ENCODE measurements around the gene PARD3.

The PARD3 gene

DNA sequence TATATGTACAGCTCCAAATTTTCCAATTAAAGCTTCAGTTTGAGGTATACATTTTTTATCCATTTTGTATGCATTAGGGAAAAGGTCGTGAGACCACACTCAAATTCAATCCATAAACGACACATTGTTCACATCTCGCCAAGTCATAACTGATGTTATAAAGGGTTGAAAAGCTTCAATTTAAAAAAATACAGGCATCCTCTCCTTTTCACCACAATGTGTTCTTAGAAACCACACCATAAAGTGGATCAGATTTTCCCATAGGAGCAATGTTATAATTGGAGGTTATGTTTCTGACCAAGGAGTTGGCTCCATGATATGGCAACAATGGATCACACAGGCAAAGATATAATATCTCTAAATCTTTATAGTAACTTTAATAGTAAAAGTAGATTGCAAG, 663.6 kb downstream of the PARD3 start:
- H3K79me2 ChIP-seq (ENCODE audit: control insufficient read depth, low read length), result no peaks in the 10 kb centered on the region
- H3K9me3 ChIP-seq (ENCODE audit: control insufficient read depth, insufficient read depth, low read length), result no peaks in the 10 kb centered on the region
- no peaks in the 10 kb centered on the region for H3K36me3 ChIP-seq (ENCODE audit: control insufficient read depth, low read length)
- H3K27ac ChIP-seq (ENCODE audit: low read depth, low read length), result no peak overlapping the region
- H3K27me3 ChIP-seq (ENCODE audit: control insufficient read depth, low read length), result no peaks in the 10 kb centered on the region
- H3K4me3 ChIP-seq (ENCODE audit: low read length), result no peak overlapping the region
- no peaks in the 10 kb centered on the region for H3K4me1 ChIP-seq (ENCODE audit: control insufficient read depth, low read length)
- H3K4me2 ChIP-seq (ENCODE audit: low read length), result no peak overlapping the region
- TF ChIP-seq, protein P1, sequence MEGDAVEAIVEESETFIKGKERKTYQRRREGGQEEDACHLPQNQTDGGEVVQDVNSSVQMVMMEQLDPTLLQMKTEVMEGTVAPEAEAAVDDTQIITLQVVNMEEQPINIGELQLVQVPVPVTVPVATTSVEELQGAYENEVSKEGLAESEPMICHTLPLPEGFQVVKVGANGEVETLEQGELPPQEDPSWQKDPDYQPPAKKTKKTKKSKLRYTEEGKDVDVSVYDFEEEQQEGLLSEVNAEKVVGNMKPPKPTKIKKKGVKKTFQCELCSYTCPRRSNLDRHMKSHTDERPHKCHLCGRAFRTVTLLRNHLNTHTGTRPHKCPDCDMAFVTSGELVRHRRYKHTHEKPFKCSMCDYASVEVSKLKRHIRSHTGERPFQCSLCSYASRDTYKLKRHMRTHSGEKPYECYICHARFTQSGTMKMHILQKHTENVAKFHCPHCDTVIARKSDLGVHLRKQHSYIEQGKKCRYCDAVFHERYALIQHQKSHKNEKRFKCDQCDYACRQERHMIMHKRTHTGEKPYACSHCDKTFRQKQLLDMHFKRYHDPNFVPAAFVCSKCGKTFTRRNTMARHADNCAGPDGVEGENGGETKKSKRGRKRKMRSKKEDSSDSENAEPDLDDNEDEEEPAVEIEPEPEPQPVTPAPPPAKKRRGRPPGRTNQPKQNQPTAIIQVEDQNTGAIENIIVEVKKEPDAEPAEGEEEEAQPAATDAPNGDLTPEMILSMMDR (IDR thresholded peaks at IDR 0.05; ENCODE audit: low read depth, low read length, poor library complexity, severe bottlenecking), result no peak
- no peak for TF ChIP-seq EZH2phosphoT487 (IDR thresholded peaks at IDR 0.05; ENCODE audit: borderline replicate concordance, low read length)
- no peaks in the 10 kb centered on the region for H3K9me2 ChIP-seq (replicated peaks; ENCODE audit: control insufficient read depth, low read length)
- no peaks in the 10 kb centered on the region for H4K20me1 ChIP-seq (ENCODE audit: control insufficient read depth, insufficient read depth, low read depth, low read length)
- H3F3A ChIP-seq (ENCODE audit: control insufficient read depth, insufficient read depth), result no peaks in the 10 kb centered on the region

DNA sequence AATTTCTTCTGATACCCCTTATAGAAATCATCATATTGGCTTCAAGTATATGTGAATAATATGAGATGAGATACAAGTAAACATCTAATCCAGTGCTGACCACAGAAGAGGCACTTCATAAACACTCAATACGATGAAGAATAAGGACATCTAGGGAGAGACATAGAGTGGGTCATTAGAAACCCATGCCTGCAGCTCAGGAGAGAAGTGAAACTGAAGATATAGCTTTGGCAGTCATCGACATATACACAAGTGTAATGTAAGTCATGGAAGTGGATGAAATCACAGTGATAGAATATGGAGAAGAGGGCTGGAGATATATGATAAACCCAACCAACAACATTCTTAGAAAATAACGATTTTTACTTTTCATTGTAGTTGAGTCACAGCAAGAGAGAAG, 665.0 kb downstream of the PARD3 start:
- Histone ChIP-seq H4K20me1 (ENCODE audit: control insufficient read depth, insufficient read depth, low read depth, low read length) (no peaks in the 10 kb centered on the region), H3K9me3 (ENCODE audit: control insufficient read depth, insufficient read depth, low read length) (no peaks in the 10 kb centered on the region), H3K4me3 (ENCODE audit: low read length) (no peak overlapping the region), H3K27ac (ENCODE audit: low read depth, low read length) (no peak overlapping the region), H3K36me3 (ENCODE audit: control insufficient read depth, low read length) (no peaks in the 10 kb centered on the region), H3K9me2 (replicated peaks; ENCODE audit: control insufficient read depth, low read length) (no peaks in the 10 kb centered on the region), H3K27me3 (ENCODE audit: control insufficient read depth, low read length) (no peaks in the 10 kb centered on the region), H3F3A (ENCODE audit: control insufficient read depth, insufficient read depth) (no peaks in the 10 kb centered on the region), H3K79me2 (ENCODE audit: control insufficient read depth, low read length) (no peaks in the 10 kb centered on the region), H3K4me2 (ENCODE audit: low read length) (no peak overlapping the region), H3K4me1 (ENCODE audit: control insufficient read depth, low read length) (no peaks in the 10 kb centered on the region)
- no peak for TF ChIP-seq EZH2phosphoT487 (IDR thresholded peaks at IDR 0.05; ENCODE audit: borderline replicate concordance, low read length)
- TF ChIP-seq, protein P1 (IDR thresholded peaks at IDR 0.05; ENCODE audit: low read depth, low read length, poor library complexity, severe bottlenecking), result no peak

DNA sequence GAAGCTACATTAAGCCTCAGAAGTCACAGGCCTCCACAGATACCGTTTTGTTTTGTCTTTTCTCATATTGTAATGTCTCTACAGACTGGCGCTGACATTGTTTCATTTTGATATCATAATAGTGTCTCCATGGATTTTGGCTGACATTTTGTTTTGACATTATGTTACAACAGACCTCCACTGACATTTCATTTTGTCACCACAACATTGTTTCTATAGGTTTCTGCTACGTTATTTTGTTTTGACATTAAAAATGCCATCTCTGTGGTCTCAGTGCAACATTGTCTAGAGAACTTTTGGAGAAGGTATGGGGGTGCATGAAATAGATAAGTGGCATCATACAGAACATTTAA, 666.8 kb downstream of the PARD3 start:
- H3F3A ChIP-seq (ENCODE audit: control insufficient read depth, insufficient read depth), result no peaks in the 10 kb centered on the region
- TF ChIP-seq, protein P1 (IDR thresholded peaks at IDR 0.05; ENCODE audit: low read depth, low read length, poor library complexity, severe bottlenecking), result no peak
- no peak for TF ChIP-seq EZH2phosphoT487 (IDR thresholded peaks at IDR 0.05; ENCODE audit: borderline replicate concordance, low read length)

More for the DNA sequence above, 666.8 kb downstream of the PARD3 start:
- no peak overlapping the region for H3K27ac ChIP-seq (ENCODE audit: low read depth, low read length)
- no peaks in the 10 kb centered on the region for H3K9me3 ChIP-seq (ENCODE audit: control insufficient read depth, insufficient read depth, low read length)
- H3K9me2 ChIP-seq (replicated peaks; ENCODE audit: control insufficient read depth, low read length), result no peaks in the 10 kb centered on the region
- H3K4me2 ChIP-seq (ENCODE audit: low read length), result no peak overlapping the region
- no peaks in the 10 kb centered on the region for H3K79me2 ChIP-seq (ENCODE audit: control insufficient read depth, low read length)
- no peaks in the 10 kb centered on the region for H3K4me1 ChIP-seq (ENCODE audit: control insufficient read depth, low read length)
- no peaks in the 10 kb centered on the region for H3K27me3 ChIP-seq (ENCODE audit: control insufficient read depth, low read length)
- H4K20me1 ChIP-seq (ENCODE audit: control insufficient read depth, insufficient read depth, low read depth, low read length), result no peaks in the 10 kb centered on the region
- no peaks in the 10 kb centered on the region for H3K36me3 ChIP-seq (ENCODE audit: control insufficient read depth, low read length)
- H3K4me3 ChIP-seq (ENCODE audit: low read length), result no peak overlapping the region
